GM12865 (cell line): ENCODE measurements around the gene ZNF354C.
"Not testable (repeated sequence)": the region's sequence is repeated elsewhere in the genome, so short reads cannot be mapped to it uniquely, and the experiment has no call there.

Source experiments
- DNase-seq: peaks from one replicate; pipeline ENCODE4 v3.0.0; 2010; ENCODE audit warnings: low read depth
- H3K4me3 ChIP-seq: 2 replicates; pipeline ENCODE4 v1.5.1; 2011; ENCODE audit warnings: mild to moderate bottlenecking, low read depth, low read length, control low read depth
- TF ChIP-seq, protein P1 (sequence below): IDR thresholded peaks from 2 replicates; pipeline ENCODE4 v1.5.1; 2011; ENCODE audit warnings: low read length, control low read depth, low read depth, inconsistent platforms; ENCODE audit not compliant: insufficient read depth; ENCODE audit errors: missing control alignments

ZNF354C gene

DNA sequence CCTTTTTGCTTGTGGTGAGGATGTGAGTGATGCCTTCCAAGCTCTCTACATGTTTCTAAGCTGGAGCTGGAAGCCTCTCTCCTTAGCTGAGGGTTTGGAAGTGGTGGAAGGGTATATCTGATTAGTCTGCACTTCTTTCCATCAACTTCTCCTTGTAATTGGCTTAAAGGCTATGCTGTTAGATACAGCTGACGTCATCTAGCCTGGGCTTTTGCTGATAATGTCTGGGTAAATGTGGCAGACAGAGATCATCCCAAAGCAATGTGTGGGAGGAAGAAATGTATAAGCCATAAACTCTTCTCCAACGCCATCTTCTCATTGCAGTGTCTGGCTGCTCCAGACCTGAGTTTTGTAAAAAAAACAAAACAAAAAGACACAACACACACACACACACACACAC is 29.3 kb downstream of the ZNF354C start:
- TF ChIP-seq, protein P1, sequence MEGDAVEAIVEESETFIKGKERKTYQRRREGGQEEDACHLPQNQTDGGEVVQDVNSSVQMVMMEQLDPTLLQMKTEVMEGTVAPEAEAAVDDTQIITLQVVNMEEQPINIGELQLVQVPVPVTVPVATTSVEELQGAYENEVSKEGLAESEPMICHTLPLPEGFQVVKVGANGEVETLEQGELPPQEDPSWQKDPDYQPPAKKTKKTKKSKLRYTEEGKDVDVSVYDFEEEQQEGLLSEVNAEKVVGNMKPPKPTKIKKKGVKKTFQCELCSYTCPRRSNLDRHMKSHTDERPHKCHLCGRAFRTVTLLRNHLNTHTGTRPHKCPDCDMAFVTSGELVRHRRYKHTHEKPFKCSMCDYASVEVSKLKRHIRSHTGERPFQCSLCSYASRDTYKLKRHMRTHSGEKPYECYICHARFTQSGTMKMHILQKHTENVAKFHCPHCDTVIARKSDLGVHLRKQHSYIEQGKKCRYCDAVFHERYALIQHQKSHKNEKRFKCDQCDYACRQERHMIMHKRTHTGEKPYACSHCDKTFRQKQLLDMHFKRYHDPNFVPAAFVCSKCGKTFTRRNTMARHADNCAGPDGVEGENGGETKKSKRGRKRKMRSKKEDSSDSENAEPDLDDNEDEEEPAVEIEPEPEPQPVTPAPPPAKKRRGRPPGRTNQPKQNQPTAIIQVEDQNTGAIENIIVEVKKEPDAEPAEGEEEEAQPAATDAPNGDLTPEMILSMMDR, result no peak
- no peak for DNase-seq
- H3K4me3 ChIP-seq, result no peak overlapping the region

DNA sequence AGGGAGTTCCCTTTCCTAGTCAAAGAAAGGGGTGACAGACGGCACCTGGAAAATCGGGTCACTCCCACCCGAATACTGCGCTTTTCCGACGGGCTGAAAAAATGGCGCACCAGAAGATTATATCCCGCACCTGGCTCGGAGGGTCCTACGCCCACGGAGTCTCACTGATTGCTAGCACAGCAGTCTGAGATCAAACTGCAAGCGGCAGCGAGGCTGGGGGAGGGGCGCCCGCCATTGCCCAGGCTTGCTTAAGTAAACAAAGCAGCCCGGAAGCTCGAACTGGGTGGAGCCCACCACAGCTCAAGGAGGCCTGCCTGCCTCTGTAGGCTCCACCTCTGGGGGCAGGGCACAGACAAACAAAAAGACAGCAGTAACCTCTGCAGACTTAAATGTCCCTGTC is 41.1 kb downstream of the ZNF354C start:
- H3K4me3 ChIP-seq, DNase-seq: not testable (repeated sequence)

GRCh38 chr5:179110528-179110927 is 50.4 kb downstream of the ZNF354C start:
- no peak for DNase-seq
- H3K4me3 ChIP-seq, result no peak overlapping the region
- TF ChIP-seq, protein P1, result no peak

- no peak for DNase-seq
- TF ChIP-seq, protein P1, result no peak
- no peak overlapping the region for H3K4me3 ChIP-seq
These were observed 51.4 kb downstream of the ZNF354C start for GRCh38 chr5:179111267-179112207.

DNA sequence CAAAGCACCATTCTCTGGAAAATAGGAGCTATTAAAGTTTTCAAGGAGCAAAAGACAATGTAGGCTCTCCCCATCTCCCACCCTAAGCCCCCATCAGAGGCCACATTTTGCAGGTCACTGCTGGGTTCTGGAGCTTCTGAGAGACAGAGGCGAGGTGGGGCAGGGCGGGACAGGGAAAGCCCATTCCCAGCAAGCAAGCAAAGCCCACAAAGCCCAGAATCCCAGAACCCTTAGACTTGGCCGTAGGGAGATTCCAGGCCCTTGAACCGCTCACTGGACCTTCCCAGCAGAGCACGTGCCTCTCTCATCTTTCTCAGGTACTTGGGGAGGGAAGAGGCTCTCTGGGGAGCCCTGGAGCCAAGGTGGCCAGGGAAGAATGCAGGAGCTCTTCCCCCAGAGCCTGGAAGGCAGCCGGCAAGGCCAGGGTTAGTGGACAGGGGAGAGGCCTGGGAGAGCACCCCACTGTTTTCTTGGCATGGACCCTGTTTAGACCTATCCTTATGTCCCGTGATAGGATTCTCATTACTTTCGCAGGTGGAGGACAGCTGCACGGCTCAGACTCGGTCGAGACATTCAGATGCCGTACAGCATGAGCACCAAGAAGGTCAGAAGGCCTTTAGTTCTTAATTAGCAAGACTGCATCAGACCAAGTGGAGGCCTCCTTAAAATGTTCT is 52.4 kb downstream of the ZNF354C start:
- TF ChIP-seq, protein P1, result no peak
- DNase-seq, result no peak
- H3K4me3 ChIP-seq, result no peak overlapping the region

DNA sequence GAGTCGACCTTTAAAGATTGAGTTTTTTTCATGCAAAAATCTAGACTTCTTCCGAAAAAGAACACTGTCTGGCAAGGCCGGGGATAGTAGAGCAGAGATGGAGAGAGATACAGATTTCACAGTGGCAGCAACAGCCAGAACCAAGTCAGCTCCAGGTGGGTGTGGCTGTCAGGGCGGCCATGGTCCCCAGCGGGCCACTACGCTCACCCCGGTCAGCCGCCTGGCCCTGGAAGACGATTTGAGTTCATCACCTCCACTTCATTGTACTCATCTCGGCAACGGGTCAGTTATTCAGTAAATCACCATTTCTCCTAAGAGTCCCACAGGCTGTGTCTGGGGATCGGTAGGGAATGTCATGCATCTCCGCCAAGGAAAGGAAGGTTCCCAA is 53.0 kb downstream of the ZNF354C start:
- no peak for DNase-seq
- TF ChIP-seq, protein P1, result no peak
- no peak overlapping the region for H3K4me3 ChIP-seq

- no peak for DNase-seq
- TF ChIP-seq, protein P1, result no peak
- H3K4me3 ChIP-seq, result no peak overlapping the region
These were observed 53.9 kb downstream of the ZNF354C start for GRCh38 chr5:179113945-179114641.
